ENCODE results near the gene LPGAT1. TPM values are rescaled to one million over a fixed set of nuclear protein-coding genes. Genes with fewer than 3 reads are reported as not detected.
"Not testable (repeated sequence)": the region's sequence is repeated elsewhere in the genome, so short reads cannot be mapped to it uniquely, and the experiment has no call there.

LPGAT1 gene
- total and polyA plus RNA-seq, 3 donors from 2014 or later = 43.0 to 70.5 (median 44.1) TPM

DNA sequence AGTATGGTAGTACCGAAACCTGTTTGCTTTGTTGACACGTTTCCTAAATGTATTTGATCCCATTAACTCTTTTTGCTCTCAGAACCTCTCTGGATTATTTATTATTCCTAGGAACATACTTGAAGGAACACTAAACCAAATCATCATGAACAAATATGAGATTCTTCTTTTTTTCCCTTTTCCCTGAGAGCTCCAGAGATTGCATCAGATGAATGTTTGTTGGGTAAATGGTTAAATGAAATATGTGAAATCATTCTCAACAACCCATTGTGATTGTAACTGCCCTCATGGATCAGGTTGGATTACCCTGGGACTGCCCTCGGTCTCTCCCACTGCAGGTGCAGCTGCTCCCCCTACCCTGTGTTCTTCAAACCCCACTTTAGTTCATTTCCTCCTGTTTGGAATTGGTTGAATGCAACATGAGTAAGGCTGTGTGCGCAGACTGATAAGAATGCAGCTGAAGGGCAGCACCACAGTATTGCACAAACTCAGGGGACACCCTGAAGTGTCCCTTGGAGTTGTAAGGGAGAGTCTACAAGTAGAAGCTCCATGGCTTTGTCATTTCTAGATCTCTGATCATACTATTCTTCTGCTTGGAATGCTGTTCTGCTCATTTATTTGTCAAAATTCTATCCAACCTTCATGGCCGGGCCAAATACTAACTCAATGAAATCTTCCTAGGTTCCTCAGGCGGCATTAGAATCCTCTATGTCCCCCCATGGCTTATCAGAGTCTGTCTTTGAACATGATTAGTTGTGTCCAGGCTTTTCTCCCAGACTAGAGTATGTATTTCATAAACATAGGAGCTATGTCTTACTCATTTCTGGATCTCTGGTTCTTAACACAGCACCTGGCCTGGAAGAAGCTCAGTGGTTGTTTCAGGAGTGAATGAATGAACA, 108.0 kb downstream of the LPGAT1 start:
- no peak for DNase-seq
- Histone ChIP-seq H3K4me3 (no peak overlapping the region), H3K27me3 (no peaks in the 10 kb centered on the region), H3K9me3 (no peaks in the 10 kb centered on the region), H3K27ac (no peak overlapping the region), H3K36me3 (ENCODE audit: low read depth, missing control alignments) (no peaks in the 10 kb centered on the region), H3K4me1 (peaks cover 14% of the 10 kb centered on the region)
- intact Hi-C loops (cut with DNase I; ENCODE audit: low total_unique reads) = no loop called here
- TF ChIP-seq POLR2A (IDR thresholded peaks at IDR 0.05) = no peak
- TF ChIP-seq, protein P1, sequence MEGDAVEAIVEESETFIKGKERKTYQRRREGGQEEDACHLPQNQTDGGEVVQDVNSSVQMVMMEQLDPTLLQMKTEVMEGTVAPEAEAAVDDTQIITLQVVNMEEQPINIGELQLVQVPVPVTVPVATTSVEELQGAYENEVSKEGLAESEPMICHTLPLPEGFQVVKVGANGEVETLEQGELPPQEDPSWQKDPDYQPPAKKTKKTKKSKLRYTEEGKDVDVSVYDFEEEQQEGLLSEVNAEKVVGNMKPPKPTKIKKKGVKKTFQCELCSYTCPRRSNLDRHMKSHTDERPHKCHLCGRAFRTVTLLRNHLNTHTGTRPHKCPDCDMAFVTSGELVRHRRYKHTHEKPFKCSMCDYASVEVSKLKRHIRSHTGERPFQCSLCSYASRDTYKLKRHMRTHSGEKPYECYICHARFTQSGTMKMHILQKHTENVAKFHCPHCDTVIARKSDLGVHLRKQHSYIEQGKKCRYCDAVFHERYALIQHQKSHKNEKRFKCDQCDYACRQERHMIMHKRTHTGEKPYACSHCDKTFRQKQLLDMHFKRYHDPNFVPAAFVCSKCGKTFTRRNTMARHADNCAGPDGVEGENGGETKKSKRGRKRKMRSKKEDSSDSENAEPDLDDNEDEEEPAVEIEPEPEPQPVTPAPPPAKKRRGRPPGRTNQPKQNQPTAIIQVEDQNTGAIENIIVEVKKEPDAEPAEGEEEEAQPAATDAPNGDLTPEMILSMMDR (IDR thresholded peaks at IDR 0.05) = no peak
- 92 to 95% methylated on average over 6 of the region's 6 CpGs for WGBS, 2 donors

DNA sequence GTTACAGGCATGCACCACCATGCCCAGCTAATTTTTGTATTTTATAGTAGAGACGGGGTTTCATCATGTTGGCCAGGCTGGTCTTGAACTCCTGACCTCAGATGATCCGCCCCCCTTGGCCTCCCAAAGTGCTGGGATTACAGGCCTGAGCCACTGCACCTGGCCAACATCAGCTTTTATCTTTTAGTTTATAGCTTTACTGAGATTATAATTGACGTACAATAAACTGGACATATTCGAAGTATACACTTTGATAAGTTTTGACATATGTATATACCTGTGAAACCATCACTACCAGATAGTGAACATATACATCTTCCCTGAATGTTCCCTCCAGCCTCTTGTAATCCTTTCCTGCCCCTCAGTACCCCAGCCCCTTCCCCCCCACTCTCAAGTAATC, 114.0 kb downstream of the LPGAT1 start:
- intact Hi-C loops (cut with DNase I; ENCODE audit: low total_unique reads); H3K9me3 ChIP-seq; DNase-seq; H3K4me3 ChIP-seq; H3K27me3 ChIP-seq; H3K36me3 ChIP-seq (ENCODE audit: low read depth, missing control alignments); H3K27ac ChIP-seq; H3K4me1 ChIP-seq: not testable (repeated sequence)
- 89 to 95% methylated on average over 4 of the region's 4 CpGs for WGBS, 2 donors

DNA sequence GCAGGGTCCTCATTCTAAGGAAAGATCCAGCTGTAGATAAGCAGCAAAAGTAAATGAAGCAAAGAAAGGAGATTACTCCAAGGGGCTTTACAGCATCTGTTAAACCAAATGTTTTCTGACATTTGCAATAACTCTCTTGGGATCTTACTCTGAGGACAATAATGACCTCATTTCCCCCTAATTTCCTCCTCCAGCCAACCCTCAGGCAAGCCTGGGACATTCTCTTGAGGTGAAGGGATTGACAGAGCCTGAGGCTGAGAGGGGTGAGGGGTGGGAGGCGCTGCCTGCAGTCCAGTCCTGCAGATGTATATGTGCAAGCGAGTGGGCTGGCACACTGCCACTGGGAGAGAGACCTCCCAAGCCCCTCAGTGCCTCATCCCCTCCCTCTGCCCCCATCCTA, 114.6 kb downstream of the LPGAT1 start:
- DNase-seq = no peak
- Histone ChIP-seq H3K36me3 (ENCODE audit: low read depth, missing control alignments) (no peaks in the 10 kb centered on the region), H3K27ac (no peak overlapping the region), H3K27me3 (no peaks in the 10 kb centered on the region), H3K4me1 (no peaks in the 10 kb centered on the region), H3K4me3 (no peak overlapping the region), H3K9me3 (no peaks in the 10 kb centered on the region)
- WGBS, 2 donors = 65 to 100% methylated on average over 2 of the region's 2 CpGs
- TF ChIP-seq, protein P1 (IDR thresholded peaks at IDR 0.05) = no peak
- no peak for TF ChIP-seq POLR2A (IDR thresholded peaks at IDR 0.05)
- intact Hi-C loops (cut with DNase I; ENCODE audit: low total_unique reads) = no loop called here

DNA sequence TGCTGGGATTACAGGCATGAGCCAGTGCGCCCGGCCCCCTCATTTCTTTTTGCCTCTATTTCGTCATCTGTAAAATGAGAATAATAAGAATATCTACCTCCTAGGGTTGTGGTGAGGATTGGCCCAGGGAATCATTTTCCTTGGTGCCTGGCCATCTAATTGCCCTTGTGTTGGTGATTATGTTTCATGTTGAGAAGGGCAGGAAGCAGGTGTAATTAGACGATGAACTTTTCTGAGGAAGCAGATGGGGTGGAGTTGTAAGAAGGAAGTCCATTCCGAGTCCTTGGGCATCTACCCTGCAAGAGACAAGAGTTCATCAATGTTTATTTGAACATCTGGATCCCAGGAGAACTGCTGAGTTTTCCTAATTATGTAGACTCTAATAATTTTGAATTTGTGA, 116.4 kb downstream of the LPGAT1 start:
- DNase-seq = no peak
- intact Hi-C loops (cut with DNase I; ENCODE audit: low total_unique reads) = no loop called here
- 76 to 77% methylated on average over 5 of the region's 5 CpGs for WGBS, 2 donors

DNA sequence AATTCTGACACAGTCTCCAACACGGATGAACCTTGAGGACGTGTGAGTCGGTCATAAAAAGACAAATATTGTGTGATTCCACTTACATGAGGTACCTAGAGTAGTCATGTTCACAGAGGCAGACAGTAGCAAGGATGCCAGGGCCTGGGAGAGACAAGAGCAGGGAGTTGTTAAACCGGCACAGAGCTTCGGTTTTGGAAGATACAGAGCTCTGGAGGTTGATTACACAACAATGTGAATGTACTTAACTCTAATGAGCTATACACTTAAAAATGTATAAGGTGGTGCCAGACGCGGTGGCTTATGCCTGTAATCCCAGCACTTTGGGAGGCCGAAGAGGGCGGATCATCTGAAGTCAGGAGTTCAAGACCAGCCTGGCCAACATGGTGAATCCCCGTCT, 117.3 kb downstream of the LPGAT1 start:
- H3K4me3 ChIP-seq = no peak overlapping the region
- TF ChIP-seq POLR2A (IDR thresholded peaks at IDR 0.05) = no peak
- TF ChIP-seq, protein P1 (IDR thresholded peaks at IDR 0.05) = no peak
- no peak overlapping the region for H3K27ac ChIP-seq
- no peaks in the 10 kb centered on the region for H3K27me3 ChIP-seq
- 85 to 91% methylated on average over 10 of the region's 10 CpGs for WGBS, 2 donors
- no peaks in the 10 kb centered on the region for H3K4me1 ChIP-seq
- intact Hi-C loops (cut with DNase I; ENCODE audit: low total_unique reads) = no loop called here
- H3K9me3 ChIP-seq = no peaks in the 10 kb centered on the region
- no peak for DNase-seq
- no peaks in the 10 kb centered on the region for H3K36me3 ChIP-seq (ENCODE audit: low read depth, missing control alignments)

More for the DNA sequence above, 116.4 kb downstream of the LPGAT1 start:
- Histone ChIP-seq H3K27me3 (no peaks in the 10 kb centered on the region), H3K9me3 (no peaks in the 10 kb centered on the region), H3K27ac (no peak overlapping the region), H3K36me3 (ENCODE audit: low read depth, missing control alignments) (no peaks in the 10 kb centered on the region), H3K4me3 (no peak overlapping the region), H3K4me1 (no peaks in the 10 kb centered on the region)
- TF ChIP-seq, protein P1 (IDR thresholded peaks at IDR 0.05) = no peak
- no peak for TF ChIP-seq POLR2A (IDR thresholded peaks at IDR 0.05)
